Measurements from ENCODE around the gene SPAG17. TPM values are rescaled to one million over a fixed set of nuclear protein-coding genes. Genes with fewer than 3 reads are reported as not detected.

The SPAG17 gene
- total RNA-seq, 1 donor from 2014 or later, result 0.30 TPM

DNA sequence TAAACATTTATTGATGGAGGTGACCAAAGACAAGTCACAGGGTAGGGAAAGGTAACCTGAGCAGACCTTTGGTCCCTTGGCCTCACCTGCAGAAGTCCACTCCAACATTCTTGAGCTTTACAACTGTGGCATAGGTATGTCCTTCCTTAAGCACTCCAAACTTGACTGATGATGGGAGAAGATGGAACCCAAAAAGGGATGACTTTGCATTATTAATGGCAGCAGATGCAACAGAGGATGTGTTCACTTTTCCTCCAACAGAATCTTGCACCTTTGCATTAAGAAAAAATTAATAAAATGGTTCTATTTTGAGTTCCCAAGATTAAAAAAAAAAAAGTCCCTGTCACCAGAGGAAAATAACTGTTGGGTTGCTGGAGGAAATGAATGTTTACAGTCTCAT is 213.3 kb downstream of the SPAG17 start:
- H3K4me1 Mint-ChIP-seq (ENCODE audit: low read depth), result peaks cover 13% of the 10 kb centered on the region
- no peak overlapping the region for H3K27ac Mint-ChIP-seq (ENCODE audit: unreplicated experiment)
- H3K27me3 Mint-ChIP-seq (ENCODE audit: low read depth), result peaks cover 2% of the 10 kb centered on the region
- DNase-seq (ENCODE audit: low spot score), result no peak
- no peak overlapping the region for H3K4me3 Mint-ChIP-seq (ENCODE audit: unreplicated experiment)
- peaks cover 2% of the 10 kb centered on the region for H3K36me3 Mint-ChIP-seq (ENCODE audit: low read depth)
- H3K9me3 Mint-ChIP-seq (ENCODE audit: low read depth), result no peaks in the 10 kb centered on the region
- TF ChIP-seq, protein P1, sequence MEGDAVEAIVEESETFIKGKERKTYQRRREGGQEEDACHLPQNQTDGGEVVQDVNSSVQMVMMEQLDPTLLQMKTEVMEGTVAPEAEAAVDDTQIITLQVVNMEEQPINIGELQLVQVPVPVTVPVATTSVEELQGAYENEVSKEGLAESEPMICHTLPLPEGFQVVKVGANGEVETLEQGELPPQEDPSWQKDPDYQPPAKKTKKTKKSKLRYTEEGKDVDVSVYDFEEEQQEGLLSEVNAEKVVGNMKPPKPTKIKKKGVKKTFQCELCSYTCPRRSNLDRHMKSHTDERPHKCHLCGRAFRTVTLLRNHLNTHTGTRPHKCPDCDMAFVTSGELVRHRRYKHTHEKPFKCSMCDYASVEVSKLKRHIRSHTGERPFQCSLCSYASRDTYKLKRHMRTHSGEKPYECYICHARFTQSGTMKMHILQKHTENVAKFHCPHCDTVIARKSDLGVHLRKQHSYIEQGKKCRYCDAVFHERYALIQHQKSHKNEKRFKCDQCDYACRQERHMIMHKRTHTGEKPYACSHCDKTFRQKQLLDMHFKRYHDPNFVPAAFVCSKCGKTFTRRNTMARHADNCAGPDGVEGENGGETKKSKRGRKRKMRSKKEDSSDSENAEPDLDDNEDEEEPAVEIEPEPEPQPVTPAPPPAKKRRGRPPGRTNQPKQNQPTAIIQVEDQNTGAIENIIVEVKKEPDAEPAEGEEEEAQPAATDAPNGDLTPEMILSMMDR (IDR thresholded peaks at IDR 0.05), result no peak

DNA sequence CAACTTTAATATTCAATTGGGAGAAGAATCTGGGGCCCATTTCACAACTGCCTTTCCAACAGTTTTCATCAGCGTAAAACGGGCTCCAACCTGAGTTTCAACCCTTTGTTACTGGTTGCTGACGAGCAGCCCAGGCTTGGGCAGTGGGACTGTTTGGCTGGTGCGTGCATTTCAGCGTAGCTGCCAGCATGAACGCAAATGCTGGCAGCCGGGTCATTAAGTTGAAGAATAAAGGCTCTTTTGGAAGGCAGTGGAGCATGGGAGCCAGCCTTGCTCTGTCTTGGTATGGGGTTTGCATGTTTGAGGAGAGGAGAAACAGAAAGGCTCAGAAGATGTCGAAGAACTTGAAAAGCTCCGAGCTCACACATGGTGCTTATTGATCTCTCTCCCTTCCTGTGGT is 214.8 kb downstream of the SPAG17 start:
- TF ChIP-seq, protein P1 (IDR thresholded peaks at IDR 0.05), result no peak
- peaks cover 2% of the 10 kb centered on the region for H3K27me3 Mint-ChIP-seq (ENCODE audit: low read depth)
- no peak overlapping the region for H3K27ac Mint-ChIP-seq (ENCODE audit: unreplicated experiment)
- no peak for DNase-seq (ENCODE audit: low spot score)
- H3K9me3 Mint-ChIP-seq (ENCODE audit: low read depth), result no peaks in the 10 kb centered on the region
- peaks cover 4% of the 10 kb centered on the region for H3K36me3 Mint-ChIP-seq (ENCODE audit: low read depth)
- peaks cover 16% of the 10 kb centered on the region for H3K4me1 Mint-ChIP-seq (ENCODE audit: low read depth)
- H3K4me3 Mint-ChIP-seq (ENCODE audit: unreplicated experiment), result no peak overlapping the region

DNA sequence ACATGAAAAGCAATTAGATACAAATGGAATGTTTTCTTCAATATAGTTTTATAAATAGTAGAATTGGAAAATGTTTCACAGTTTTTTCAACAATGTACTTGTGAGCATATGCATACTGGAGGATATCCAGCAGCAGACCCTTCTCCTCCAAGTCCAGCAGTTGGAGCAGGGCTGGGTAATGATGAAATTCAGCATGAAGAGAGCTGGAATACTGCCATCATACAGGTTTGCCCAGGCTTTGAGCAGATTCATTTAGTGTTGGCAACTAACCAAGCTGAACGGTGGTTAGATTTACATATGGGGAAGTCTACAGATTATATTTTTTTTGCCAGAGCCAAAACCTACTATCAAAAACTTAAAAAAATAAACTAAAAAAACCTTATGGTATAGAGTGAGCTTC is 217.1 kb downstream of the SPAG17 start:
- no peak for DNase-seq (ENCODE audit: low spot score)
- Mint-ChIP-seq H3K9me3 (ENCODE audit: low read depth) (no peaks in the 10 kb centered on the region), H3K4me1 (ENCODE audit: low read depth) (peaks cover 30% of the 10 kb centered on the region), H3K27ac (ENCODE audit: unreplicated experiment) (peak overlapping the region; percentile 17), H3K27me3 (ENCODE audit: low read depth) (no peaks in the 10 kb centered on the region), H3K36me3 (ENCODE audit: low read depth) (peaks cover 6% of the 10 kb centered on the region), H3K4me3 (ENCODE audit: unreplicated experiment) (no peak overlapping the region)
- TF ChIP-seq, protein P1 (IDR thresholded peaks at IDR 0.05), result no peak

DNA sequence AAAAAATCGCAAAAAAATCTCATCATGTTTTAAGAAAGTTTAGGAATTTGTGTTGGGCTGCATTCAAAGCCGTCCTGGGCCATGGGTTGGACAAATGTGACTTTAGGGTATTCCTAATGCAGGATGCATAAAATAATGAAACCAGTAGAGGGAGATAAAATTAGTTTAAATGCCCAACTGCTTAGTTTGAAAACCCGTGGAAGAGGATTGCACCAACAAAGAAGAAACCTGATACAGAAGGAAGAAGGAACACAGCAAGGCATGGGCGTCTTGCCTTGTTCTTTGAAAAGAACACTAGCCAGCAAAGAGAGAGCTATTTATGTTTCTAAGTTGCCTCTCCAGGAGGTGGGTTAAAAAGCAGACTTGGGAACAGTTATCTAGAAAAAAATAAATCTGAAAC is 217.6 kb downstream of the SPAG17 start:
- DNase-seq (ENCODE audit: low spot score), result no peak
- Mint-ChIP-seq H3K27me3 (ENCODE audit: low read depth) (no peaks in the 10 kb centered on the region), H3K4me3 (ENCODE audit: unreplicated experiment) (no peak overlapping the region), H3K4me1 (ENCODE audit: low read depth) (peaks cover 30% of the 10 kb centered on the region), H3K9me3 (ENCODE audit: low read depth) (no peaks in the 10 kb centered on the region), H3K36me3 (ENCODE audit: low read depth) (peaks cover 6% of the 10 kb centered on the region), H3K27ac (ENCODE audit: unreplicated experiment) (peak overlapping the region; percentile 17)
- TF ChIP-seq, protein P1 (IDR thresholded peaks at IDR 0.05), result peak; percentile 75

DNA sequence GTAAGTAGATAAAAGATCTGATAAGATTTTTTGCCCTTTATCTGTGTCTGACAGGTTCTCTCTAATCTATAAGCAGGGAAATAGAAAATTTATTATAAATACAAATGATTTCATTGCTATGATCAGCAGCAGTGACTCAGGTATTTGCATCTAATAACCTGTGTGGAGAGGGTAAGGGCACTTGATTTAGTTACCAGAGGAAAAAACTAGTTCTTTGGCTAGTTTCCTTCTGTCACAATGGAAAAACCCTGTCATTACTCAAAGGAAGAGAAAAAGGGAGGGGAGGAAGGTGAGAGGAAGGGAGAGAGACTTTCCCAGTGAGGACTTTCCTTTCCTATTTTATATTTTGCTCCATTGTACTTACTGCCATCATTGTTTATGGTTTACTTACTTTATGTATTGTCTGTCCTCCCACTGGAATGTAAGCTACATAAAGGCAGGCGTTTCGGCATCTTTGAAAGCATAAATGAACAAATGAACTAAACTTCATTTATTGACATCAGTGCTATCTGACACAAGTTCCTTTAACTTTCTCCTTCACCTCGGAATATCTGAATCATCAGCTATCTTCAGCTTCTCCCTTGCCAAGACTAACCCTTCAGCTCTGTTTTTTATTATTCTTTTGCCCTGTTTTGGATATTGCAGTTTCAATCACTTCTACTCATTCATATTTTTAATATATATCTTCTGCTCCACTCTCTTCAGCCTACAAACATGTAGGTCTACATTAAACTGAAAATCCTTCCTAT is 220.6 kb downstream of the SPAG17 start:
- TF ChIP-seq, protein P1 (IDR thresholded peaks at IDR 0.05), result no peak
- H3K27me3 Mint-ChIP-seq (ENCODE audit: low read depth), result no peaks in the 10 kb centered on the region
- peaks cover 30% of the 10 kb centered on the region for H3K4me1 Mint-ChIP-seq (ENCODE audit: low read depth)
- H3K27ac Mint-ChIP-seq (ENCODE audit: unreplicated experiment), result peak overlapping the region; percentile 19
- H3K9me3 Mint-ChIP-seq (ENCODE audit: low read depth), result no peaks in the 10 kb centered on the region
- H3K36me3 Mint-ChIP-seq (ENCODE audit: low read depth), result peaks cover 13% of the 10 kb centered on the region
- H3K4me3 Mint-ChIP-seq (ENCODE audit: unreplicated experiment), result no peak overlapping the region
- DNase-seq (ENCODE audit: low spot score), result no peak

Measured in chondrocyte (in vitro differentiated cells).